Measurements from ENCODE around the gene STARD3.

Gene STARD3

DNA sequence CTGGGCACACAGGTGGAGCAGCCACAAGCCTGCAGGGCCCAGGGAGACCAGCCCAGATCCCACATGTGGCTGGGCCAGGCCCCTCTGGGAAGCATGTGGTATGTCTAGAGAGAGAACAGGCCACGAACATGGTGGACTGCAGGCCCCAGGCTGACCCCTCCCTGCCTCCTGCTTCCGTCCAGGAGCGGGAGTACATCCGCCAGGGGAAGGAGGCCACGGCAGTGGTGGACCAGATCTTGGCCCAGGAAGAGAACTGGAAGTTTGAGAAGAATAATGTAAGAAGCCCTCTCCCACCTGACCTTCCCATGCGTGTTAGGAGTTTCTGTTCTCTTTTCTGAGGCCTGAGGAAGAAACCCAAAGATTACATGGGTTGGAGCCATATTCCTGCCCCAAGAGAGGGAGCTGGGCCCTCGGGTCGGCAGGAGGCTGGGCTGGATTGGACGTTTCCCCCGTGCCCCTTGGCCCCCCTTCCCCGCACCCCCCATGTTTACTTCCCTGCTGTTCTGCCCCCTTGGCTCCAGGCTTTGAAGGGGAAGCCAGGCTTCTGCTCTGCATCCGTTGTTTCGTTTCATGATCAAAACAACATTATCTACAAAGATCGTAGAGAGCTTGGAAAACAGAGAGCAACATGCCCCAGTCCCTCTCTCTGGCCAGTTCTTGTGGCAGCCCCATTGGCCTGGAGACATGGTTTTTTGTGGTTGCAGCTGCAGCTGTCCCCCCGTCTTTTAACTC lies 22.5 kb downstream of the STARD3 start:
- Histone ChIP-seq H3K27me3 (ENCODE audit: low read depth, low read length) (no peaks in the 10 kb centered on the region), H3K4me3 (ENCODE audit: low read depth in 1 of 2, low read length in 2 of 2) (no peak overlapping the region), H3K36me3 (ENCODE audit: control insufficient read depth in 1 of 2, insufficient read depth in 2 of 2, low read length in 2 of 2) (peaks cover 24 to 60% of the 10 kb centered on the region in 2 donors)

GRCh38 chr17:39660011-39660360 lies 23.0 kb downstream of the STARD3 start:
- Histone ChIP-seq H3K27ac (ENCODE audit: low read length) (no peak overlapping the region), H3K27me3 (ENCODE audit: low read depth, low read length) (no peaks in the 10 kb centered on the region), H3K4me1 (ENCODE audit: control insufficient read depth in 1 of 2, insufficient read depth in 2 of 2, low read length in 2 of 2) (peaks cover 0 to 21% of the 10 kb centered on the region in 2 donors), H3K36me3 (ENCODE audit: control insufficient read depth in 1 of 2, insufficient read depth in 2 of 2, low read length in 2 of 2) (peaks cover 24 to 56% of the 10 kb centered on the region in 2 donors), H3K9me3 (ENCODE audit: control insufficient read depth in 1 of 2, low read length in 2 of 2) (no peaks in the 10 kb centered on the region), H3K4me3 (ENCODE audit: low read depth in 1 of 2, low read length in 2 of 2) (no peak overlapping the region)

More for the DNA sequence above, 22.5 kb downstream of the STARD3 start:
- Histone ChIP-seq H3K4me1 (ENCODE audit: control insufficient read depth in 1 of 2, insufficient read depth in 2 of 2, low read length in 2 of 2) (peaks cover 0 to 21% of the 10 kb centered on the region in 2 donors), H3K27ac (ENCODE audit: low read length) (no peak overlapping the region), H3K9me3 (ENCODE audit: control insufficient read depth in 1 of 2, low read length in 2 of 2) (no peaks in the 10 kb centered on the region)

DNA sequence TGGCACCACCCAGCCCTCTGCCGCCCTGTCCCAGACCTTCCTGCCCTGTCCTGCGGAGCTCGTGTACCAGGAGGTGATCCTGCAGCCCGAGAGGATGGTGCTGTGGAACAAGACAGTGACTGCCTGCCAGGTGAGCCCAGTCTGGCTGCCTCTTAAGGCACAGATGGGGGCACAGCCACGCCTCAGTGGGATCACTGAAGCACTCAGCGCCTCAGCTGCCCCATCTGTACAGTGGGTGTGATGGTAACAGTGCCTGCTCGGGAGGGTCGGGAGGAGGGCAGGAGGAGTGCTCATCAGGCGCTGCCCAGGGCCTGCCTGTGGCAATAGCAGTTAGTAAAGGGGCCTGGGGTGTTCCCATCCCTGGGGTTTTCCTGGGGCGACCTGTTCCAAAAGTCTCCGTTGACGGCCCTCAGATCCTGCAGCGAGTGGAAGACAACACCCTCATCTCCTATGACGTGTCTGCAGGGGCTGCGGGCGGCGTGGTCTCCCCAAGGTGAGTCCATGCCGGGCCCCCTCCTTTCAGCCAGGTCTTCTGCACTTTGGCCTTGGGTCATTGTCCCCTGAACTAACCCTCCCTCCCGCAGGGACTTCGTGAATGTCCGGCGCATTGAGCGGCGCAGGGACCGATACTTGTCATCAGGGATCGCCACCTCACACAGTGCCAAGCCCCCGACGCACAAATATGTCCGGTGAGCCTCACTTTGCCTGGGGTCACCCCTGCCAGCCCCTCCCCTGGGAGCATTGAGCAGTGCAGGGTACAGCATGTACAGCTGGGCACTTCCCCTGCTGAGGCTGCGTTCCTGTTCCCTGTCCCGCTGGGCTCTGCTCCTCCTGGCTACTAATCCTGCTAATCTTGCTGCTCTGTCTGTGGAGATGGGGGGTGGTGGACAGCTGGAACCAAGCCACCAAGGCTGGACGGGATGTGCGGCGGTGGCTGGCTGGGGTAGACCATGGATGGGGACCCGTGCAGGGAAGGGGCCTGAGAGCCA lies 23.7 kb downstream of the STARD3 start:
- peaks cover 24 to 56% of the 10 kb centered on the region in 2 donors for H3K36me3 ChIP-seq (ENCODE audit: control insufficient read depth in 1 of 2, insufficient read depth in 2 of 2, low read length in 2 of 2)
- peaks cover 0 to 21% of the 10 kb centered on the region in 2 donors for H3K4me1 ChIP-seq (ENCODE audit: control insufficient read depth in 1 of 2, insufficient read depth in 2 of 2, low read length in 2 of 2)
- no peaks in the 10 kb centered on the region for H3K9me3 ChIP-seq (ENCODE audit: control insufficient read depth in 1 of 2, low read length in 2 of 2)
- no peak overlapping the region for H3K27ac ChIP-seq (ENCODE audit: low read length)
- H3K27me3 ChIP-seq (ENCODE audit: low read depth, low read length): no peaks in the 10 kb centered on the region
- H3K4me3 ChIP-seq (ENCODE audit: low read depth in 1 of 2, low read length in 2 of 2): no peak overlapping the region

DNA sequence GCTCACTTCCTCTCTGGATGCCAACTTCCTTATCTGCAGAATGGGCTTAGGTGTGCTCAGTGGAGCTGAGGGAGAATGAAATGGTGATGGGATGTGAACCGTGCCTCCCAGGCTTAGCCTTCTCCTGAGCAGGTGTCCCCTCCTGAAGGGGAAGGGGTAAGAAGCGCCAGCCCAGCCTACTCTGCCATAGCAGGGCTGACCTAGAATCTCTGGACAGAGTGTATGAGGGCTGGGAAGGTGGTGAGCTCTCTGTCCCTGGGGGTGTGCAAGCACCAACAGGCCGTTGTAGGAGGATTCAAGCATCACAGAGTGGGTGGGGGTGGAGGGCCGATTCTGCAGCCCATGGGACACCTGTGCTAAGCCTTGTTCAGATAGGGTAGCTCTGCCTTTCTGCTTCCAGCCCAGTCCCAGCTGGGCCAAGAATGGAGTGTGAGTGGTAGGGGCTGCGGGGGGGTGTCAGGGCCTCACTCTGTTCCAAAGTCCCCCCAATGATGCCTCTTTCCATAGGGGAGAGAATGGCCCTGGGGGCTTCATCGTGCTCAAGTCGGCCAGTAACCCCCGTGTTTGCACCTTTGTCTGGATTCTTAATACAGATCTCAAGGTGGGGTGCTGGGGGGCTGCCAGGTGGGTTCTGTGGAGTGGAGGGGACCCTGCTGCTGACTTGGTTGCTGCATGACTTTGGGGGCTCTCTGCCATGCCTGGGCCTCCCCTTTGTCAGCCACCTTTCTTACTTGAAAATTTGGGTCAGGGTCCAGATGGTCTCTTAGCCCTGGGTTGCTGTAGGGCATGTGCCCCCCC lies 25.0 kb downstream of the STARD3 start:
- Histone ChIP-seq H3K4me1 (ENCODE audit: control insufficient read depth in 1 of 2, insufficient read depth in 2 of 2, low read length in 2 of 2) (peaks cover 0 to 23% of the 10 kb centered on the region in 2 donors), H3K4me3 (ENCODE audit: low read depth in 1 of 2, low read length in 2 of 2) (no peak overlapping the region), H3K27ac (ENCODE audit: low read length) (no peak overlapping the region), H3K9me3 (ENCODE audit: control insufficient read depth in 1 of 2, low read length in 2 of 2) (no peaks in the 10 kb centered on the region), H3K36me3 (ENCODE audit: control insufficient read depth in 1 of 2, insufficient read depth in 2 of 2, low read length in 2 of 2) (peaks cover 24 to 50% of the 10 kb centered on the region in 2 donors), H3K27me3 (ENCODE audit: low read depth, low read length) (peaks cover 11% of the 10 kb centered on the region)

GRCh38 chr17:39662551-39663339 lies 25.8 kb downstream of the STARD3 start:
- H3K27me3 ChIP-seq (ENCODE audit: low read depth, low read length): peaks cover 18% of the 10 kb centered on the region
- no peak overlapping the region for H3K4me3 ChIP-seq (ENCODE audit: low read depth in 1 of 2, low read length in 2 of 2)
- no peaks in the 10 kb centered on the region for H3K9me3 ChIP-seq (ENCODE audit: control insufficient read depth in 1 of 2, low read length in 2 of 2)
- H3K36me3 ChIP-seq (ENCODE audit: control insufficient read depth in 1 of 2, insufficient read depth in 2 of 2, low read length in 2 of 2): peaks cover 21 to 48% of the 10 kb centered on the region in 2 donors
- H3K27ac ChIP-seq (ENCODE audit: low read length): no peak overlapping the region
- peaks cover 0 to 29% of the 10 kb centered on the region in 2 donors for H3K4me1 ChIP-seq (ENCODE audit: control insufficient read depth in 1 of 2, insufficient read depth in 2 of 2, low read length in 2 of 2)

GRCh38 chr17:39663340-39663687 lies 26.4 kb downstream of the STARD3 start:
- Histone ChIP-seq H3K27me3 (ENCODE audit: low read depth, low read length) (peaks cover 18% of the 10 kb centered on the region), H3K9me3 (ENCODE audit: control insufficient read depth in 1 of 2, low read length in 2 of 2) (no peaks in the 10 kb centered on the region), H3K4me1 (ENCODE audit: control insufficient read depth in 1 of 2, insufficient read depth in 2 of 2, low read length in 2 of 2) (peaks cover 0 to 34% of the 10 kb centered on the region in 2 donors), H3K4me3 (ENCODE audit: low read depth in 1 of 2, low read length in 2 of 2) (no peak overlapping the region), H3K27ac (ENCODE audit: low read length) (no peak overlapping the region), H3K36me3 (ENCODE audit: control insufficient read depth in 1 of 2, insufficient read depth in 2 of 2, low read length in 2 of 2) (peaks cover 15 to 45% of the 10 kb centered on the region in 2 donors)

- no peak overlapping the region for H3K27ac ChIP-seq (ENCODE audit: low read length)
- no peak overlapping the region for H3K4me3 ChIP-seq (ENCODE audit: low read depth in 1 of 2, low read length in 2 of 2)
- H3K4me1 ChIP-seq (ENCODE audit: control insufficient read depth in 1 of 2, insufficient read depth in 2 of 2, low read length in 2 of 2): peaks cover 0 to 34% of the 10 kb centered on the region in 2 donors
Observed at GRCh38 chr17:39663688-39664580, 27.0 kb downstream of the STARD3 start.

GRCh38 chr17:39664581-39665561 lies 27.9 kb downstream of the STARD3 start, which contains the start of gene TCAP:
TSS of gene TCAP (plus strand) at chr17:39665349. CDS start at chr17:39665360, 11 bp downstream.
- no peak within 1 kb of the TSS for H3K4me3 ChIP-seq (ENCODE audit: low read depth in 1 of 2, low read length in 2 of 2)
- no peaks in the 10 kb centered on the region for H3K9me3 ChIP-seq (ENCODE audit: control insufficient read depth in 1 of 2, low read length in 2 of 2)
- peaks cover 12 to 31% of the 10 kb centered on the region in 2 donors for H3K36me3 ChIP-seq (ENCODE audit: control insufficient read depth in 1 of 2, insufficient read depth in 2 of 2, low read length in 2 of 2)
- H3K27ac ChIP-seq (ENCODE audit: low read length): no peak within 1 kb of the TSS
- peaks cover 25% of the 10 kb centered on the region for H3K27me3 ChIP-seq (ENCODE audit: low read depth, low read length)
- H3K4me1 ChIP-seq (ENCODE audit: control insufficient read depth in 1 of 2, insufficient read depth in 2 of 2, low read length in 2 of 2): peaks cover 0 to 32% of the 10 kb centered on the region in 2 donors

More at GRCh38 chr17:39663688-39664580, 27.0 kb downstream of the STARD3 start:
- H3K27me3 ChIP-seq (ENCODE audit: low read depth, low read length): peaks cover 18% of the 10 kb centered on the region
- peaks cover 12 to 39% of the 10 kb centered on the region in 2 donors for H3K36me3 ChIP-seq (ENCODE audit: control insufficient read depth in 1 of 2, insufficient read depth in 2 of 2, low read length in 2 of 2)
- H3K9me3 ChIP-seq (ENCODE audit: control insufficient read depth in 1 of 2, low read length in 2 of 2): no peaks in the 10 kb centered on the region

GRCh38 chr17:39665642-39666224 lies 28.8 kb downstream of the STARD3 start:
- Histone ChIP-seq H3K4me3 (ENCODE audit: low read depth in 1 of 2, low read length in 2 of 2) (no peak overlapping the region), H3K27me3 (ENCODE audit: low read depth, low read length) (peaks cover 32% of the 10 kb centered on the region), H3K4me1 (ENCODE audit: control insufficient read depth in 1 of 2, insufficient read depth in 2 of 2, low read length in 2 of 2) (peaks cover 0 to 32% of the 10 kb centered on the region in 2 donors), H3K9me3 (ENCODE audit: control insufficient read depth in 1 of 2, low read length in 2 of 2) (no peaks in the 10 kb centered on the region), H3K27ac (ENCODE audit: low read length) (no peak overlapping the region), H3K36me3 (ENCODE audit: control insufficient read depth in 1 of 2, insufficient read depth in 2 of 2, low read length in 2 of 2) (peaks cover 7 to 22% of the 10 kb centered on the region in 2 donors)

All from muscle layer of duodenum (tissue), 2 donors.